Ectodermal cell (in vitro differentiated cells): ENCODE measurements around the gene REN.

Experiments used
- H3K27ac ChIP-seq: 2 replicates; pipeline ENCODE4 v1.7.0; 2013; ENCODE audit warnings: mild to moderate bottlenecking, low read depth, low read length; ENCODE audit not compliant: insufficient read depth, poor library complexity, severe bottlenecking
- H3K27me3 ChIP-seq: 2 replicates; pipeline ENCODE4 v1.7.0; 2013; ENCODE audit warnings: mild to moderate bottlenecking, low read length; ENCODE audit not compliant: insufficient read depth, control insufficient read depth, poor library complexity, severe bottlenecking
- H3K36me3 ChIP-seq: one replicate; pipeline ENCODE4 v1.7.0; 2013; ENCODE audit warnings: low read length; ENCODE audit not compliant: control insufficient read depth, insufficient read depth
- H3K4me1 ChIP-seq: one replicate; pipeline ENCODE4 v1.7.0; 2013; ENCODE audit warnings: low read length; ENCODE audit not compliant: control insufficient read depth, insufficient read depth
- H3K4me3 ChIP-seq: 2 replicates; pipeline ENCODE4 v1.7.0; 2013; ENCODE audit warnings: low read depth, low read length, control low read depth; ENCODE audit not compliant: insufficient read depth
- H3K9me3 ChIP-seq: 2 replicates; pipeline ENCODE4 v1.7.0; 2013; ENCODE audit warnings: mild to moderate bottlenecking, low read length, moderate library complexity; ENCODE audit not compliant: control insufficient read depth
- WGBS, 2 experiments: methylation state at CpG; one replicate each; pipeline ENCODE4 v1.1.7; 2013; ENCODE audit warnings: missing lambda C conversion rate in 2 of 2; 5-methylcytosine and 5-hydroxymethylcytosine counted together

The REN gene

DNA sequence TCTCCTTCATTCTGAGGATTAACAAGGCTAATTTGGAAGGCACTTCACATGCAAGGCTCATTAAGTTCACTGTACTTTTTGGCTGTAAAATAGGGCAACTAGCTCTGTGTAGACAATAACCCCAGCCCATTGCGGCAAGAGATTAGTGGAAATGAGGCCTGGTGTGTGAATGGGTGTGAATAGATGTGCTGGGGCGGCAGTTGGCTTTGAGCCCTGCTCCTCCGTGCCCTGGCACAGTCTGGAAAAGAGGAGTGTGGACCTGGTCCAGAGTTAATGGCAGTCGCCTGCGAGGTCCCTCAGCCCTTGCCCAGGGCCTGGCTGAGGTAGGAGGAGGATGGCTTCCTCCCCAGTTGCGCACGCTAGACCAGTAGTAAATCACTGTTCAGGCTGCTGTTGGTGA is 25.3 kb upstream of the REN start:
- no peak overlapping the region for H3K27ac ChIP-seq
- H3K9me3 ChIP-seq: no peaks in the 10 kb centered on the region
- H3K4me3 ChIP-seq: no peak overlapping the region
- peaks cover 58% of the 10 kb centered on the region for H3K27me3 ChIP-seq
- H3K36me3 ChIP-seq: no peaks in the 10 kb centered on the region
- WGBS, 2 experiments: 93% methylated on average over 7 of the region's 7 CpGs
- H3K4me1 ChIP-seq: no peaks in the 10 kb centered on the region

DNA sequence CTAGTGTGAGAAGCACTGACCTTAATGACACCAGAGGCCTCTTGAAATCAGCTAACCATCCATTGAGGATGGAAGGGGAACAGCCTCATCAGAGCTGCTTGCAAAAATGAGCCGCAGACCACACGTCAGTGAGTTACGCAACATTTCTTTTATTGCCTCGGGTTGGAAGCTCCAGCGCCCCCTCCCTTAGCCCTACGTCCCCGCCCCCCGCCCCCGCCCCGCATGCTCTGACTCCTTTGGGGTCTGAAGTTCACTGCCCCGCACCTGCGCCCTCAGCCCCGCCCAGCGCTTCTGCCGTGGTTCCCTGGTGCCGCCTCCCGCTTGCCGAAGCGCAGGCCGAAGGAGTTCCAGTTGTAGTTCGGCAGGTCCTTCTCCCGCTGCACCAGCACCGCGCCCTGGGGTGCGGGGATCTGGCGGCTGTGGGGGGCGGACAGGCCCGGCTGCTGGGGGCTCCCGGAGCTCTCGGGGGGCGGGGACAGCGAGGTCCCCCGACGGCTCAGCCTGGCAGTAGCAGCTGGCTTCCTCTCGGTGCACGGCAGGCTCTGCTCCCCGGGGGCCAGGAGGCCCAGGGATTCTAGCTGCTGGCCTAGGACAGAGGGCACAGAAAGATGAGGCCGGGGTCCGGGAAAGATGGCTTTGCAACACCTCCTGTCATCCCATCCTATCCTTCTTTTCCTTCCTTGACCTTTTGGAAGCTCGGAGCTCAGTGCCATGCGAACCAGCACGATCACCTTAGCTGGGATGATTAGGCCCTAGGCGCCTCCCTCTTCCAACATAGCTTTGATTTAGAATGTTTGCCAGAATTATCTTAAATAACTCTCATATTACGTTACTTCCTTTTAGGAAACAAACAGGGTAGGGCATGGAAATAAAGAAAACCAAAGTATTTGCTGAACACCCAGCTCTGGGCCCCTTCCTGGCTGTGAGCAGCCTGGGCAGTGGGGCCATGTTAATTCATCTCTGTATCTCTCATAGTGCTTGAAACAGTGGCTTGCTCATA is 24.4 kb upstream of the REN start:
- no peaks in the 10 kb centered on the region for H3K4me1 ChIP-seq
- H3K36me3 ChIP-seq: no peaks in the 10 kb centered on the region
- 21 to 22% methylated on average over 43 to 44 of the region's 44 CpGs for WGBS, 2 experiments
- H3K27ac ChIP-seq: no peak overlapping the region
- H3K9me3 ChIP-seq: no peaks in the 10 kb centered on the region
- no peak overlapping the region for H3K4me3 ChIP-seq
- H3K27me3 ChIP-seq: peaks cover 59% of the 10 kb centered on the region

DNA sequence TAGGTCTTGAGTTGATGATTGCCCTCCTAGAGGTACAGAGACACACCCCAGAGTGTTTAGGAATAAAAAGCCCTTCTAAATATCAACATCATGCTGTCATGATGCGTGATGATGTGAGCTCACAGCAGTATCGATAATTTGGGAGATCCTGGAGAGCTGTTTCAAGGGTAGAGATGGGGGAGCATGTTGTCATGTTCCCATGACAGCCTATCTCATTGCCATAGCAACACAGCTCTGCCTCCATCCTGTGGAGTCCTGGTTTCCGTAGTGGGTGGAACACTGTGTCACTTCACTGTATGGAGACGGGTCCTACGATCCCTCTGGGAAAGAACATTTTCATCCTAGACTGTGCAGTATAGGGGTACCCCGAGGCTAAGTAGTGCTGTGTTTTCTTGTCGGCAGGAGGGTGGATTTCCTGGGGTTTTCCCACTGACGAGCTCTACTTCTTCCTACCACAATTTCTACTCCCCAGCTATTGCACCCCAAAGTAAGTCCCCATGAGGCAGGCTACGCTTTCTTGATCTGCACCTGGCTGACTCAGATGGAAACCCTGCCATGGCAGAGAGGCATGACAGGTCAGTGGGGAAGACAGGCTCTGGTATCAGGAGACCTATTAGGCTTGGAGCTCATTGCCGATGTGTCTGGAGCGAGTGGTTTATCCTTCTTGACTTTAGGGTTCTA is 23.0 kb upstream of the REN start:
- H3K4me3 ChIP-seq: no peak overlapping the region
- no peak overlapping the region for H3K27ac ChIP-seq
- H3K9me3 ChIP-seq: no peaks in the 10 kb centered on the region
- H3K36me3 ChIP-seq: no peaks in the 10 kb centered on the region
- H3K4me1 ChIP-seq: no peaks in the 10 kb centered on the region
- 90 to 93% methylated on average over 11 of the region's 11 CpGs for whole genome bisulfite sequencing, 2 experiments
- H3K27me3 ChIP-seq: peaks cover 59% of the 10 kb centered on the region

DNA sequence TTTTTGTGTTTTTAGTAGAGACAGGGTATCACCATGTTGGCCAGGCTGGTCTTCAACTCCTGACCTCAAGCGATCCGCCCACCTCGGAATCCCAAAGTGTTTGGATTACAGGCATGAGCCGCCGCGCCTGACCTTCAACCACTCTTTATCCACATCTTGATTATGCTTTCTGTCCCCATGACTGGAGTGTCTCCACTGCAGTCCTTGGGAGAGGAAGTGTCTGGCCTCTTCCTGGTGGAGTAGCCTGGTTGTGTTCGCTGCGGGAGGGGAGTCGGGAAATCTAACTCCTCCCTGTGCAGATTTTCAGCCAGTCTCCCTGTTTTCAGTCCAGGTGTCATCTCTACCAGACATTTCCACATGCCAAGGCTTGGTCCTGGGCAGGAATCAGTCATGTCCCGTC is 20.5 kb upstream of the REN start:
- H3K4me3 ChIP-seq: no peak overlapping the region
- peaks cover 50% of the 10 kb centered on the region for H3K27me3 ChIP-seq
- 90 to 93% methylated on average over 10 of the region's 10 CpGs for WGBS, 2 experiments
- H3K4me1 ChIP-seq: no peaks in the 10 kb centered on the region
- no peaks in the 10 kb centered on the region for H3K36me3 ChIP-seq
- H3K27ac ChIP-seq: no peak overlapping the region
- no peaks in the 10 kb centered on the region for H3K9me3 ChIP-seq

DNA sequence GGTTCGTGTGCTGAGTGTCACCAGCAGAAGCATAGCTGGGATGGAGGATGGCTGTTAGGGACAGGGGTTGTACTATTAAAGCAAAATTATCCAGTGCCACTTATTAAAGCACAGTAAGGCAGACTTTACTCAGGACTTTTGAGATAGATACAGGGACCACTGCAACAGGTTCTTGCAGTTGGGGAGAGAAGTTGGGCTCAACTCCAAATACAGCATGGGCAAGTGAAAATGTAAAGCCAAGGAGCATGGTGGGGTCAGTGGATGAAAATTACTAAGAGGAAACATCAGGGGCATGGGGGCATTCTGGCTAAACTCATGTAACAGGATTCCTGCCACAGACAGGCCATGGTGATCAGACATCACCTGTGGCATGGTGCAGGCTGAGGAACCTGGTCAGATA is 15.0 kb upstream of the REN start:
- Histone ChIP-seq H3K27ac (no peak overlapping the region), H3K36me3 (no peaks in the 10 kb centered on the region), H3K9me3 (no peaks in the 10 kb centered on the region), H3K4me3 (no peak overlapping the region), H3K27me3 (peaks cover 3% of the 10 kb centered on the region), H3K4me1 (no peaks in the 10 kb centered on the region)
- 56 to 76% methylated on average over 1 of the region's 1 CpG for WGBS, 2 experiments

DNA sequence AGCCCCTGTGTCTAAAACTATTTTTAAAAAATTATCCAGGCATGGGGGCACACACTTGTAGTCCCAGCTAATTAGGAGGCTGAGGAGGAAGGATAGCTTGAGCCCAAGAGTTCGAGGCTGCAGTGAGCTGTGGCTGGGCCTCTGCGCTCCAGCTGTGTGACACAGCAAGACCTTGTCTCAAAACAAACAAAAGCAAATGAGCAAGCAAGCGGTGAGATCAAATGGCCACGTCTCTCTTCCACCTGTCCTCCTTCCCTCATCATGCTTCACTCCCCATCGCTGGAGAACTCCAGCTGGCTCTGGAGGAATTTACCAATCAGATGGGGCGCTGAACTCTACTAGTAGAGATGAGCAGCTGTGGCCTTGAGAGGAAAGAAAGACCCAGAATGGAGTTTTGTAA is 14.0 kb upstream of the REN start:
- 71 to 75% methylated on average over 6 of the region's 6 CpGs for WGBS, 2 experiments
- Histone ChIP-seq H3K27ac (no peak overlapping the region), H3K4me1 (no peaks in the 10 kb centered on the region), H3K9me3 (no peaks in the 10 kb centered on the region), H3K36me3 (no peaks in the 10 kb centered on the region), H3K27me3 (peaks cover 3% of the 10 kb centered on the region), H3K4me3 (no peak overlapping the region)

DNA sequence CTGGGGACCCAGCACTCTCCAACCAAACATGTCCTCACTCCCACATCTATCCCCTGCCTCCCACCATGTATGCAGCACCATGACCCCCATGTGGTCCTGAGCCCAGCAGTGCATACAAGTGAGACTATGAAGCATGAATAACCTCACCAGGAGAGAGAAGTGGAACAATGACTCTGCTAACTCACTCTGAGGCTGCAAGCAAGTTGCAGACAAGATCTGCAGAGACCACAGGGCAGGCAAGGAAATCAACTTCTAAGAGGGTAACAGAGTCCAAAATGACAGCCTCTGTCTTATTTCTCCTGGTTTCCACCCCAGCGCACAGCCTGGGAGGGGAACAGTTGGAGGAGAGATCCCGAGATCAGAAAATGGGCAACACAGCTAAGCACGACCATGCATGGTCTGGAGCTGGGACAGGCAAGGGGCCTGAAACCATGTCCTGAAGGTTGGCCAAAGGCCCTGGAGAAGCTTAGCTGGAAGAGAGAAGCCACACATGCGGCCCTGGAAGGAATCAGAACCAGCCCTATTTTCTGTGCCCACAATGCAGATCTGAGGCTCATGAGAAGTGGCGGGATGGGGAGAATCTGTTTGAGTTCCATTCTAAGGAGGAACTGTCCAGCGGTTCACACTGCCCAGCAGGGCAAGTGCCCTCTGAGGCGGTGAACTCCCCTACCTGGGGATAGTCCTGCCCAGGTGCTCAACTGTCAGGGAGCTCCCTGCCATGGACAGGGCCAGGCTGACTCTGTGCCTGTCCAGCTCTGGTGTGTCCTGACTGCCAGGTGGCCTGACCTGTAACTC is 12.5 kb upstream of the REN start:
- no peak overlapping the region for H3K4me3 ChIP-seq
- no peaks in the 10 kb centered on the region for H3K9me3 ChIP-seq
- no peaks in the 10 kb centered on the region for H3K4me1 ChIP-seq
- WGBS, 2 experiments: 90 to 92% methylated on average over 7 of the region's 7 CpGs
- H3K27me3 ChIP-seq: peaks cover 3% of the 10 kb centered on the region
- no peaks in the 10 kb centered on the region for H3K36me3 ChIP-seq
- H3K27ac ChIP-seq: no peak overlapping the region

DNA sequence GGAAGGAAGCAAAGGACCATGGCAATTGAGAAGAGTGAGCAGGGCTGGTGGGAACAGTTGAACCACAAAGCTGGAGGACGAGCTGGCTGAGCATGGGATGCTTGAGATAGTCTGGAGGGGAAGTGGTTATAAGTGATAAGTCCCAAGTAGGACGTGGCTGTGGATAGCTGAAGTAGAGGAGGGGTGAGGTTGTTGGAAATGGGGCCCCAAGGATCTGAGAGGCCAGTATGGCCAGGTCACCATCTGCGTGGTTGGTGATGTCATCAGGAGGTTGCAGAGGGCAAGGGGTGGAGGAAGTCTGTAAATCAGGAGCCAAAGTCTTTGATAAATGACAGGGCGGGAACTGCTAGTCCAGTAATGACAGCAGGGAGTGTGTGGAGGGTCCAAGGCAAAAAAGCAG is 11.0 kb upstream of the REN start:
- H3K36me3 ChIP-seq: no peaks in the 10 kb centered on the region
- 81 to 89% methylated on average over 4 of the region's 4 CpGs for WGBS, 2 experiments
- peaks cover 3% of the 10 kb centered on the region for H3K27me3 ChIP-seq
- no peak overlapping the region for H3K4me3 ChIP-seq
- no peak overlapping the region for H3K27ac ChIP-seq
- H3K9me3 ChIP-seq: no peaks in the 10 kb centered on the region
- no peaks in the 10 kb centered on the region for H3K4me1 ChIP-seq

DNA sequence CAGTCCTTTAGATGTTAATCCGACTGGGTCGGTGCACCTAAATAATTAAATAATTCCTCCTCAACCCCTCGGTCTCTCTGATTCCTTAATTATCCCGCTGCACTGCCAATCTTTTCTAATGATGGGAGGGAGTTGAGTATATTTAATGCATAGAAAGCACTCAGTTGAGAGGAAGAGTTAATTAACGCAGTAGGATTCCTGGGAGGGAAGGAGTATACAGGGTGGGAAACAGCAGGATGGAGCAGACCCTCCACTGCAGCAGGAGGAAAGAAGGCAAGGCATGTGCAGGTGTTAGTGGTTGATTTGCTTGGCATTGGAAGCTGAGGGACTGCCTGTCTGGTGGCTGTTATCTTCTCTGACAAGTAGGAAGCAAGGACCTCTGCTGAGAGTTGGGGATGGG is 9.9 kb upstream of the REN start:
- no peaks in the 10 kb centered on the region for H3K36me3 ChIP-seq
- 86 to 89% methylated on average over 3 to 5 of the region's 5 CpGs for WGBS, 2 experiments
- no peak overlapping the region for H3K27ac ChIP-seq
- H3K4me1 ChIP-seq: no peaks in the 10 kb centered on the region
- no peak overlapping the region for H3K4me3 ChIP-seq
- peaks cover 3% of the 10 kb centered on the region for H3K27me3 ChIP-seq
- no peaks in the 10 kb centered on the region for H3K9me3 ChIP-seq

DNA sequence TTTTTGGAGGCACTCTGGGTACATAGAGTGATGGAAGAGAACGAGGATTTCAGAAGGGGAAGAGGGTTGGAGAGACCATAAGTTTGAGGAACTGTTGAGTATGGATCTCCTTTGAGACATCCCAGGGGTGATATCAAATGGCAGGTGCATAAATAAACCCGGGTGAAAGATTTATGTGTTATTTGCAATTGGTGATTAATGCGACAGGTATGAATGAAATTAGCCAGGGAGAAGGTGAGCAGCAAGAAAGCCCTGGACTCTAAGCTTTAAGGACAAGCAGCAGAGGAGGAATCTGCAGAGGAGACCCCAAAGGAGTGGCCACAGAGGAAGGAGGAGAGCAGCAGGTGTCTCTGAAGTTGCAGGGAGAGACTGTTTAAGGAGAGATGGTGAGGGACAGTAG is 8.8 kb upstream of the REN start:
- Histone ChIP-seq H3K9me3 (no peaks in the 10 kb centered on the region), H3K27ac (no peak overlapping the region), H3K4me3 (no peak overlapping the region), H3K27me3 (peaks cover 3% of the 10 kb centered on the region), H3K4me1 (no peaks in the 10 kb centered on the region), H3K36me3 (no peaks in the 10 kb centered on the region)
- 86 to 90% methylated on average over 3 of the region's 3 CpGs for WGBS, 2 experiments
